Activated B cell treated with CpG ODN at 0.5 μM for 24 hours (primary cell): ENCODE measurements around the gene FARS2. TPM values are rescaled to one million over a fixed set of nuclear protein-coding genes. Genes with fewer than 3 reads are reported as not detected.

Experiments used
- ATAC-seq: fragments of 200-7000 bp; cut with Tn5 transposase; one replicate; pipeline ENCODE4 v1.10.0; 2021; ENCODE audit warnings: low read depth, mild to moderate bottlenecking, moderate library complexity
- CTCF ChIA-PET: fragments of 350-600 bp; sonication (Branson Sonifier 250); formaldehyde crosslinking; loops from one replicate; lab custom pipeline; 2021; ENCODE audit warnings: antibody characterized with exemption; lab: Charles Lee
- POLR2A ChIA-PET: fragments of 350-600 bp; sonication (Branson Sonifier 250); formaldehyde crosslinking; loops from one replicate; lab custom pipeline; 2021; ENCODE audit warnings: antibody characterized with exemption; lab: Charles Lee
- DNase-seq: peaks from one replicate; pipeline ENCODE4 v3.0.0; 2022
- H3K27ac Mint-ChIP-seq: one replicate; pipeline ENCODE4 v1.8.0; 2020; ENCODE audit warnings: mixed read lengths
- H3K27me3 Mint-ChIP-seq: one replicate; pipeline ENCODE4 v1.8.0; 2021; ENCODE audit warnings: mixed read lengths
- H3K36me3 Mint-ChIP-seq: one replicate; pipeline ENCODE4 v1.8.0; 2021; ENCODE audit warnings: low read depth, mixed read lengths
- H3K4me1 Mint-ChIP-seq: one replicate; pipeline ENCODE4 v1.8.0; 2021; ENCODE audit warnings: mixed read lengths
- H3K4me3 Mint-ChIP-seq: one replicate; pipeline ENCODE4 v1.8.0; 2020; ENCODE audit warnings: mild to moderate bottlenecking, mixed read lengths
- H3K9me3 Mint-ChIP-seq: one replicate; pipeline ENCODE4 v1.8.0; 2020; ENCODE audit warnings: mixed read lengths
- intact Hi-C: fragments of 100-400 bp; cut with micrococcal nuclease; formaldehyde crosslinking; loops from one replicate; pipeline ENCODE4 v1.15.1; 2024
- total RNA-seq: library from RNA; stranded (reverse); gene quantifications from 2 replicates; pipeline ENCODE4 v1.2.3, GENCODE V29; 2022
- TF ChIP-seq, protein P1 (sequence below): fragments of 200-600 bp; IDR thresholded peaks from one replicate; pipeline ENCODE4 v1.8.0; 2022; ENCODE audit warnings: antibody characterized with exemption, mild to moderate bottlenecking

FARS2 gene
- total RNA-seq, 1 donor from 2014 or later, result 32.7 TPM

DNA sequence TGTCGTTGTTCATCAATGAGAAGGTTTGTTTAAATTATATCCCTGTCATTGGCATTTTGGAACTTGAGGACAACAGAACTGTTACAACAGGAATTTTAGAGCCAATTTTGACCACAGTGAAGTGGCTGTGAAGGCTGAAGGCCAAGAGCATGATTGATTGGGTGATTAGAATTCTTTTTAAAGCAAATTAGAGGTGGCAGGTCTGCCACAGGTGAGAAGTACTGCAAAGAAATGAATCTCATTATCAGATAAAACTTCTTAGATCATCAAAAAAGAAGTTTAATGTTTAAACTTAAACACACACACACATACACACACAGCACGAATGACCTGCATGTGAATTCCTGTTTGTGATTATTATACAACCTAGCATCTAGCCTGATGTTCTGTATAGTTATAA, 32.4 kb downstream of the FARS2 start:
- POLR2A ChIA-PET, result no interaction called here
- no peak for ATAC-seq
- no peak for DNase-seq
- TF ChIP-seq, protein P1, sequence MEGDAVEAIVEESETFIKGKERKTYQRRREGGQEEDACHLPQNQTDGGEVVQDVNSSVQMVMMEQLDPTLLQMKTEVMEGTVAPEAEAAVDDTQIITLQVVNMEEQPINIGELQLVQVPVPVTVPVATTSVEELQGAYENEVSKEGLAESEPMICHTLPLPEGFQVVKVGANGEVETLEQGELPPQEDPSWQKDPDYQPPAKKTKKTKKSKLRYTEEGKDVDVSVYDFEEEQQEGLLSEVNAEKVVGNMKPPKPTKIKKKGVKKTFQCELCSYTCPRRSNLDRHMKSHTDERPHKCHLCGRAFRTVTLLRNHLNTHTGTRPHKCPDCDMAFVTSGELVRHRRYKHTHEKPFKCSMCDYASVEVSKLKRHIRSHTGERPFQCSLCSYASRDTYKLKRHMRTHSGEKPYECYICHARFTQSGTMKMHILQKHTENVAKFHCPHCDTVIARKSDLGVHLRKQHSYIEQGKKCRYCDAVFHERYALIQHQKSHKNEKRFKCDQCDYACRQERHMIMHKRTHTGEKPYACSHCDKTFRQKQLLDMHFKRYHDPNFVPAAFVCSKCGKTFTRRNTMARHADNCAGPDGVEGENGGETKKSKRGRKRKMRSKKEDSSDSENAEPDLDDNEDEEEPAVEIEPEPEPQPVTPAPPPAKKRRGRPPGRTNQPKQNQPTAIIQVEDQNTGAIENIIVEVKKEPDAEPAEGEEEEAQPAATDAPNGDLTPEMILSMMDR, result no peak
- intact Hi-C loops, result no loop called here
- CTCF ChIA-PET, result no interaction called here
- Mint-ChIP-seq H3K27me3 (no peaks in the 10 kb centered on the region), H3K36me3 (peaks cover 5% of the 10 kb centered on the region), H3K27ac (peak overlapping the region; percentile 55), H3K9me3 (no peaks in the 10 kb centered on the region), H3K4me3 (no peak overlapping the region), H3K4me1 (peaks cover 62% of the 10 kb centered on the region)

DNA sequence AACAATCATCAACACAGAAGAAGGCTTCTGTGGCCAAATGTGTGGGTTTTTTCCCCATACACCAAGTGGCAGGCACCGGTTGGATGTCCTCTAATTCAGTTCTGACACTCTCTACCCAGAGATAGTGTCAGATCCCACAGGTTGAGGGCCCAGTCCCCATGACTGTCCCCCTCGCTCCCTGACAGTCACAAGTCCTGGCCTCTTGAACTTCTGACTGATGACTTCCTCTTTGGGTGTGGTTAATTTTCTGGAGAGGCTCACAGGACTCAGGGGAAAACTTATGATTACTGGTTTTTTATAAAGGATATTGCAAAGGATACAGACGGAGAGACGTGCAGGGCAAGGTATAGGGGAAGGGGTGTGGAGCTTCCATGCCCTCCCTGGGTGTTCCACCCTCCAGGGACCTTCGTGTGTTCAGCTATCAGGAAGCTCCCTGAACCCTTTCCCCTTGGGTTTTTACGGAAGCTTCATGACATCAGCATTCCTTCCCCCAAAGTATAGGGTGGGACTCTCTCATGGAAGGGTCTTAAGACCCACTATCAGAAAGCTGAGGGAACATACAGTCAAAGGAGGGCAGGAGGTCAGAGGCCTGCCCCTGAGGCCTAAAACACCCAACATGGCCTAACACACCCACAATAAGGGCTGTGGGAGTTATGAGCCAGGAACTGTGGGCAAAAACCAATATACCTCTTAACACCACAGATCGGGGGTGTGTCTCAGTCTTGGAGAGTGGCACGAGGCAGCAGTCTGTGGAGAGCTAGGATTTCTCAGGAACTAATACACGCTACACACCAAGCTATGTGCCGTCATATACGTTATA, 33.3 kb downstream of the FARS2 start:
- Mint-ChIP-seq H3K27ac (peak overlapping the region; percentile 55), H3K27me3 (no peaks in the 10 kb centered on the region), H3K4me3 (no peak overlapping the region), H3K4me1 (peaks cover 65% of the 10 kb centered on the region), H3K9me3 (no peaks in the 10 kb centered on the region), H3K36me3 (peaks cover 5% of the 10 kb centered on the region)
- TF ChIP-seq, protein P1, result no peak
- intact Hi-C loops, result no loop called here
- CTCF ChIA-PET, result no interaction called here
- peak; percentile 58 for ATAC-seq
- POLR2A ChIA-PET, result interaction anchor here (1.9 kb wide), 1 partner anchor 34 kb away, joined by 4 read pairs; the partner anchor contains the start of genes FARS2 and LYRM4
- DNase-seq, result no peak

DNA sequence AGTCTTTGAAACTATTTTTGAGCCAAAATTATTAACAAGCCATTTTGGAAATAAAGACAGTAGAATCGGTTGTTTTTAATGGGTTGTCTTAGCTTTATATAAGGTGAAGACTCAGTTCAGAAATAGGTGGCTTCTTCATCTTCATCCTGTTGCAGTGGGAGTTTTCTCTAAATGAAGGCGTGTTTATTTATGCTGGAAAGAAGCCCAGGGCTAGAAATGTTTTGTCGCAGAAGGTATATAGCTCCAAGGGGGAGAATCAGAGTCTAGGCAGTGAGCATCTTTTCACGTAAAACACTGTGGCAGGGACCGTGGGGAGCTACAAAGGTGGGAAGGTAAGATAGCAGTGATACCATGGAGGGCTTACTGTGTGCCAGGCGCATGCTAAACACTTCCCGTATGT, 34.3 kb downstream of the FARS2 start:
- CTCF ChIA-PET, result interaction anchor here (1.0 kb wide), 1 partner anchor 84 kb away, joined by 3 read pairs; no protein-coding TSS in a partner anchor
- Mint-ChIP-seq H3K27ac (no peak overlapping the region), H3K36me3 (peaks cover 5% of the 10 kb centered on the region), H3K4me3 (no peak overlapping the region), H3K4me1 (peaks cover 57% of the 10 kb centered on the region), H3K27me3 (no peaks in the 10 kb centered on the region), H3K9me3 (no peaks in the 10 kb centered on the region)
- TF ChIP-seq, protein P1, result no peak
- POLR2A ChIA-PET, result interaction anchor here (1.1 to 1.9 kb wide), 2 partner anchors 8 to 35 kb away, joined by 3 to 4 read pairs; partner anchors contain the start of genes FARS2 and LYRM4
- intact Hi-C loops, result no loop called here
- DNase-seq, result no peak
- ATAC-seq, result no peak

DNA sequence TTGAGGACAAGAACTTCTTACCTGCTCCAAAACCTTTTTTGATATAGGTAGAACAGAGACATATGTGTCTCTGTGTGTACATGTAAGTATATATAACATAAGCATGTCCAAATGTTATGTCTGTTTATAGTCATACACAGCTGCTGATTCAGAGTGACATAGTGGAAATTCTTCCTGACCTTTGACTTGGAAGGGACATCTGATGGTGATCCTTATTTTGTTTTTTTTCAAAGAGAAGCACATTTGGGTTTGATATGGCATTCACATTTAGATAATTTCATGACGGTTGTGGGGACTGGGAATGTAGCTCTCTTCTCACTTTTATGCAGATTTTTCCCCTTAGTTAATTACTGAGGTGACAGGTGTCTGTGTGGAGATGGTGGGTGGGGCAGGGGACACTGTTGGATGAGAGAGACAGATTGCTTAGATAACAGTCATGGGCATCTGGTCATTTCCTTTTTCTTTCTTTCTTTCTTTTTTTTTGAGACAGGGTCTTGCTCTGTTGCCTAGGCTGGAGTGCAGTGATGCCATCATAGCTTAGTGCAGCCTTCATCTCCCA, 39.0 kb downstream of the FARS2 start:
- no peak overlapping the region for H3K27ac Mint-ChIP-seq
- intact Hi-C loops, result no loop called here
- no peaks in the 10 kb centered on the region for H3K27me3 Mint-ChIP-seq
- TF ChIP-seq, protein P1, result no peak
- H3K9me3 Mint-ChIP-seq, result no peaks in the 10 kb centered on the region
- H3K36me3 Mint-ChIP-seq, result peaks cover 5% of the 10 kb centered on the region
- ChIA-PET POLR2A (interaction anchor here (1.6 kb wide), 1 partner anchor 10 kb away, joined by 4 read pairs; no protein-coding TSS in a partner anchor), CTCF (interaction anchor here (1.8 kb wide), 1 partner anchor 79 kb away, joined by 4 read pairs; no protein-coding TSS in a partner anchor)
- DNase-seq, result no peak
- no peak for ATAC-seq
- H3K4me3 Mint-ChIP-seq, result no peak overlapping the region
- peaks cover 45% of the 10 kb centered on the region for H3K4me1 Mint-ChIP-seq
